ENCODE results near the gene PRSS3.
A peak's percentile ranks its signal among the peaks of the same experiment; 100 is the strongest.
"Not testable (repeated sequence)": the region's sequence is repeated elsewhere in the genome, so short reads cannot be mapped to it uniquely, and the experiment has no call there.

Gene PRSS3

DNA sequence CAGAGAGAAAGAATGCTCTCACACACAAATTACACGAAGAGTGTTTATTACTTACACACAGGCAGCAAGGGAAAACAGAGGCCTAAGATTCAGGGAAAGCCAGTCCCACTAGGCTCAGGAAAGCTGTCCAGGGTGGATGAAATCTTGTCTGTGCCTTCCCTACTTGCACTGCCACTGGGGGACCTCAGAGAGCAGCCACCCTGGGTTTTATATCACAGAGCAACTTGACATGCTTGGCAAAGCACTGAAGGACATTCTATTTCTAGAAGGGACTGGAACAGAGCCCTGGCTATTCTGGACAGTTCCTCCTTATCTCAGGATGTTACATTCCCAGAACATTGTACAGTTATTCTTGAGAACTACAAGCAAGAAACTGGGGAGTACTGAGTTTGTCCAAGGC lies 7.5 kb upstream of the PRSS3 start:
- no peak for DNase-seq

DNA sequence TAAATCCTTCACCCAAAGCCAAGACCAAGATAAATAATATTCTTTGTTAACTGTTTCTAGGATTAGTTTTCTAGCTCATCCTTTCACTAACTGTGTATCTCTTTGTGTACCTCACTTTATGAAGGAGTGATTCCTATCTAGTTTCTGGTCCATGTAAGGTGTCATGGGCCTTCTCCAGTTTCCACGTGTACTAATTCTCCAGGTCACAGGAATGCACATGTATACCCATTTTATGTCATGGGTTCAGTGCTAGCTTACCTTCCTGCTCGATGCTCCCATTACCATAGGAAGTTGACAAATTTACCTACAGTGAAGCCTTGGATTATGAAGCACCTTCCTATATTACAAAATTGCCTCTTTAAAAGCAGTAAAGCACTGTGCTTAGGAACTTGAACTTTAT lies 5.9 kb upstream of the PRSS3 start:
- DNase-seq, result not testable (repeated sequence)

DNA sequence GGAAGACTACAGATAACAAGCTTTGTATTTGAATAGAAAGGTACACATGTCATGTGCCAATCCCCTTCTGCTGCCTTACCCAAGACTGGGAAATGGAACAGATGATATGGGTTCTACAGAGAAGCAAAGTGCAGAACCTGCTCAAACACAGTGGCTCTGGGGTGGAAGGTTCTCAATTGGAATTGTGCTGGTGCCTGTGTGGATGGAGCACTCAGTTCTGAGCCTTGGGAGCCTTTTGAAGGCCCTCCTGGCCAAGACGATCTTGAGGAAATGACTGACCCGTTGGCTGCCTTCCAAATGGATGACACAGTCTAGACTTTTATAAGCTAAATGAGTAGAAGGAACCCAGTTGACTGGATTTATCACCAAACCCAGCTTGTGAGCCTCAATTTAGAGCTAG lies 4.2 kb upstream of the PRSS3 start:
- no peak for DNase-seq

DNA sequence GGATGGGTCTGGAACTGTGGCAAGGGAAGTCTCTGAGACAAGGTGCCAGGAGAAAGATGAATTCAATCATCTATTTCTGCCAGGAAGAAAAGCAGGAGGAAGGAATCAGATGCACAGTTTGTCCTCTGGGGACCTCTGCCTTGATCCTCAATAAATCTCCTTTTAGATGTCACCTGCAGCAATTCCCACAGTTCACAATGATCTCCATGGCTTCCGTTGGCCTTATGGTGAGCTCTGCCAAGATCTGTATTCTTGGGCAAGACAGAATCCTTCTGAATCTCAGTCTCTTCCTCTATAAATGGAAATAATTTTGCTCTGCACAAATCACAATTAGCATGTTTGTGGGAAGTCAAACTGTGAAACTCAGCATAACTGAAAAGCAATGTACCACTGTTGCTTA lies 1.9 kb upstream of the PRSS3 start:
- not testable (repeated sequence) for DNase-seq

DNA sequence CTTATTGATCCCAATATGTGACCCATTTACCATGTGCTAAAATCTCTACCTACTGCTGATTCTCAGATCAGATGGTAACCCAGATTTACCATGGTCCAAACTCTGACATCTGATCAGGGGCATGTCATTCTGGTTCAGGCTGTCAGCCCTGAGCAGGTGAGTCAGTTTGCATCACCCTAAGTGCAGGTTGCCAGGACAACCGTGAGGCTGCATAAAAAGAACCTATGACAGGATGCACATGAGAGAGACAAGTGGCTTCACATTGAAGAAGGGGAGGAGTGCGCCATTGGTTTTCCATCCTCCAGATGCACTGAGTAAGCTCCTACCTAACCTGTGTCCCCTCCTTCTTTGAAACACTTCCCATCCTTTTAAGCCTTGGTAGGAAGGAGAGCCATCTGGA lies 801 bp upstream of the PRSS3 start:
- peak; percentile 50 for DNase-seq

DNA sequence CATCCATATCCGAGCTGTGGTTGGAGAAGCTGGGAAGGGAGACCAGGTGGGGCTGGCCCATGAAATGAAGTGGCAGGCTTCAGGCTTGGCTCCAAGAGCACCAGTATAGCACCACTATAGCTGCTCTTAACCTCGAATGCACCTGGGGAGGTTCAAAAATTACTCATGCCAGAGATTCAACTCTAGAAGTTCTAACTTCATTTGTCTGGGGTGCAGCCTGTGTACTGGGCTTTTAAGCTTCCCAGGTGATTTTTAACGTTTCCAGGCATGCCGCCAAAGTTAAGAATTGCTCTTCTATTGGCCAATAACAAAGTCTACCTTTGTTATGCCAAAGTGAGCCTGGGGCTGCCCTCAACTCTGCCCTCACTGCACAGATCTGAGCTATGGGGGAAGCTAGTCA lies 458 bp downstream of the PRSS3 start:
- peak; percentile 96 for DNase-seq

DNA sequence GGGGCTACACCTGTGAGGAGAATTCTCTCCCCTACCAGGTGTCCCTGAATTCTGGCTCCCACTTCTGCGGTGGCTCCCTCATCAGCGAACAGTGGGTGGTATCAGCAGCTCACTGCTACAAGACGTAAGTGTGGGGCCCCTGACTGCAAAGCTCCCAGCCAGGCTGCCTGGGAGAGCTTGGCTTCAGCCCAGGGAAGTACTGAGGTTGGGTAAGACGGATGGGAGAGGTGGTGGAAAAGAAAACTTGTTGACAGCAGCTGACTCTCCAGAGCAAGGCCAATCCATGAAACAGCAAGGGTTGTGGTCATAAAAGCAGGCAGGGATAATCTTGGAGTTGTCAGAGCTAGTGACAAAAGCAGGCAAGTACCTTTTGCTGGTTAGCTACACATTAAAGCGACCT lies 1.3 kb downstream of the PRSS3 start:
- DNase-seq, result peak; percentile 18

DNA sequence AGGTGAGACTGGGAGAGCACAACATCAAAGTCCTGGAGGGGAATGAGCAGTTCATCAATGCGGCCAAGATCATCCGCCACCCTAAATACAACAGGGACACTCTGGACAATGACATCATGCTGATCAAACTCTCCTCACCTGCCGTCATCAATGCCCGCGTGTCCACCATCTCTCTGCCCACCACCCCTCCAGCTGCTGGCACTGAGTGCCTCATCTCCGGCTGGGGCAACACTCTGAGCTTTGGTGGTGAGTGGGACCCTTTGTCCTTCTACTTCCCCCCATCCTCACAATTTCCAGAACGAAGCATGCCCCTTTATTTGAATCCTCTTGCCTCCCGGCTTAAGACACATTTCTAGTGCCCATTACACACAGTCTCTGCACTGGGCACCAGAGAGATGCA lies 2.5 kb downstream of the PRSS3 start:
- DNase-seq, result no peak

DNA sequence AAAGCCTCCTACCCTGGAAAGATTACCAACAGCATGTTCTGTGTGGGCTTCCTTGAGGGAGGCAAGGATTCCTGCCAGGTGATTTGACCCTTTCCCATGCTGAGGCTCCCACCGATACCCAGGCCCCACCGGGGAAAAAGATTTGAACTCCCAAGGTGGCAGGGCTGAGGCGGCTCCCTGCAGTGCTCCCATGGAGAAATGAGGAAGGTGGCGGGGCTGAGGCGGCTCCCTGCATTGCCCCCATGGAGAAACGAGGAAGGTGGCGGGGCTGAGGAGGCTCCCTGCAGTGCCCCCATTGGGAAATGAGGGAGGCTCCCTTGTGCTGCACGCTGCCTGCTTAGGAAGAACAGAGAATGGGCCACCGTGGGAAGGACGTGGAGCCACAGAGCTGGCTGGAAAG lies 3.2 kb downstream of the PRSS3 start:
- DNase-seq, result no peak

DNA sequence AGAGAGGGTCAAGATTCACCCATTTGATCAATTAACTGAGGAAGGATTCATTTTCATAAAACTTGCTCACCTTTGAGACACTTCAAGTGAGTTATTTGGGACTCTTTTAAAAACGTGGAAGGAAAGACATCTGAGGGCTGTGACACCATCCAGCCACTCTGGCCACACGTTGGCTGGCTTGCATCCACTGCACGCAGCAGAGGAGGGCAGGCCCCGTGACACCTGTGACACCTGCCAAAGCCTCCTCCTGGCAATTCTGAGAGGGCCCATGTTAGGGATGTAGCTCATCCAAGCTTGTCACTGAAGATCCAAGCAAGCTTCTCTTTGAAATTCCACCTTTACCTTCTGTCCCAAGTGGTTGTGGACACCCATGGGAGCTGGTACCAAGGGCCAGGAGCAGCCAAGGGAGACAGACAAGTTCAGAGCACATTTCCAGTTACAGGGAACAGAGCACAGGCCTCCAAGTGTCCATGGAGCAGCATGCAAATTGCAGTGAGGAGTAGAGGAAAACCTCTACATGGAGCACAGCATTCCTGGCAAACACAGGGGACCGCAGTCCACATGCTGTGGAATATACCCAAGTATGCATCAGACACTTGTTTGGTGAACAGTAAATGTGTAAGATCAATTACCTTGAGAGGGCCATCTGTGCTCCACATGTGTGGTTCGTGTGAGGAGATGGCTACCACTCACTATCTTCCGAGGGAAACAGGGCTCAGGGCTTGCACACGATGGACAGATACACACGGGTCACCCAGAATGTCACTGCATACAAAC lies 4.8 kb downstream of the PRSS3 start:
- DNase-seq, result no peak

DNA sequence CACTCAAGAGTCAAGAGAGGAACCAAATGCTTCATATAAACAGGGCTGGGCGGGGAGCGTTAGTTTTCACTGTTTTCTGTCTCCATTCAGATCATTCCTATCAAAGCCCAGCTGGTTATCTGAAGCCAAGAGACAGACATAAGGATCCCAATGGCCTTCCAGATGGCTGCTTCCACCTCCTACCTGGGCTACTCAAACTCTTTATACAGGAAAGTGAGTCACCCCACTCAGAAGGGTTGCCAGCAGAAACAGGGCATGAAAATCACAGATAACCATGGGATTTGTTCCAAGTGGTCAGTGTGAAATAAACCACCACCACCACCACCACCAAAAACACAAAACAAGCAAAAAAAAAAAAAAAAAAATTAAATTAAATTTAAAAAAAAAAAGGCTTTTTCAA lies 5.5 kb downstream of the PRSS3 start:
- DNase-seq, result no peak

DNA sequence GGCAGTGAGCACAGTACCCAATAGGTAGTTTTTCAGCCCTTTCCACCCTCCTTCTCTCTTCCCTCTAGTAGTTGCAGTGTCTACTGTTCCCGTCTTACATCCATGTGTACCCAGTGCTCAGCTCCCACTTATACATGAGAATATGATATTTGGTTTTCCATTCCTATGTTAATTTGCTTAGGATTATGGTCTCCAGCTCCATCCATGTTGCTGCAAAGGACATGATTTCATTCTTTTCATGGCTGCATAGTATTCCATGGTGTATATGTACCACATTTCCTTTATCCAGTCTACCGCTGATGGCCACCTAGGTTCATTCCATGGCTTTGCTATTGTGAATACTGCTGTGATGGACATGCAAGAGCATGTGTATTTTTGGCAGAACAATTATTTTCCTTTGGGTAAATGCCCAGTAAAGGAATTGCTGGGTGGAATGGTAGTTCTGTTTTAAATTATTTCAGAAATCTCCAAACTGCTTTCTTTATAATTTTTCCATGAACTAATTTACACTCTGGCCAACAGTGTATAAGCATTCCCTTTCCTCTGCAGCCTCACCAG lies 6.7 kb downstream of the PRSS3 start:
- not testable (repeated sequence) for DNase-seq

DNA sequence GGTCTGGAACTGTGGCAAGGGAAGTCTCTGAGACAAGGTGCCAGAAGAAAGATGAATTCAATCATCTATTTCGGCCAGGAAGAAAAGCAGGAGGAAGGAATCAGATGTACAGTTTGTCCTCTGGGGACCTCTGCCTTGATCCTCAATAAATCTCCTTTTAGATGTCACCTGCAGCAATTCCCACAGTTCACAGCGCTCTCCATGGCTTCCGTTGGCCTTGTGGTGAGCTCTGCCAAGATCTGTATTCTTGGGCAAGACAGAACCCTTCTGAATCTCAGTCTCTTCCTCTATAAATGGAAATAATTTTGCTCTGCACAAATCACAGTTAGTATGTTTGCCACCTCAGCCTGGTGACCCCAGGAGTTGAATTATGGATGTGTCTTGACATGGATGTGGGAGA lies 8.8 kb downstream of the PRSS3 start:
- not testable (repeated sequence) for DNase-seq

DNA sequence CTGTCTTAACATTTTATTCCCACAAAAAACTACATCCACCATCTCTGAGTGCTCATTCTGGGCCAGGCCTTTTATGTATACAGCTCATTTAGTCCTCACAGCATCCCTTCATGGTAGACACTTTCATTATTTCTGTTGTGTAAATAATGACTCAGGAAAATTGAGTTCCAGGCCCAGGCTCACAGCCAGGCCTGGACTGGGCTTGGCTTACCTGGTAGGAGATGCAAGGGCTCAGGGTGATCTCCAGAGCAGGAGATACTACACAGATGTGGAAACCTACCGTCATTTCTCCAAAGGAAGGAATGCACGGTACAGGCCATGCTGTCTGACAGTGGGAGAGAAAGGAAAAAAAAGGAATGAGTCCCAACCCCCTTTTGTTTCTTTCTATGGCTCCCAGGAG lies 11.8 kb downstream of the PRSS3 start:
- peak; percentile 30 for DNase-seq

DNA sequence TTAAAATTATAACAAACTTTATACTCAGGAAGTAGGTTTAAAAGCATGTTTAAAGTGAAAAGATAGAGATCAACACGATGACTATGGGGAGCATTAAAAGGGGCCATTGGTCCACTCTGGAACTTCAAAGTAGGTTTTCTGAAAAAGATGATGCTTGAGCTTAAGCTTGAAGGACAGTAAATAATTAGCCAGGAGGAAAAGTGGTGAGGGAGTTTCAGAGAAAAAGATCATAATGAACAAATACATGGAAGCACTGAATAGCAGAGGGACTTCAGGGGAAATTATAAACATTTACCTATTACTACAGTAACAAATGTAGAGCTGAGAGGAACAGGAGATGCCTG lies 13.6 kb downstream of the PRSS3 start:
- DNase-seq, result not testable (repeated sequence)

DNA sequence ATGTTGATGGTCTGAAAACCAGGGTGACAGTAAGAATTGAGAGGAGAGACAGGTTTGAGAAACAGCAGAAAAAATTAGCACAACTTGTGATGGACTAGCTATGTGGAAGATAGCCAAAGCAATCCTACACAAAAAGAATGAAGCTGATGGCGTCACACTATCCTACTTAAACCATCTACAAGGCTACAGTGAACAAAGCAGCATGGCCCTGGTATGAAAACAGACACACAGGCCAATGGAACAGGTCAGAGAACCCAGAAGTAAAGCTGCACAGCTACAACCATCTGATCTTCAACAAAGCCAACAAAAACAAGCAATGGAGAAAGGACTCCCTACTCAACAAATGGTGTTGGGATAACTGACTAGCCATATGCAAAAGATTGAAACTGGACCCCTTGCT lies 14.1 kb downstream of the PRSS3 start:
- no peak for DNase-seq

DNA sequence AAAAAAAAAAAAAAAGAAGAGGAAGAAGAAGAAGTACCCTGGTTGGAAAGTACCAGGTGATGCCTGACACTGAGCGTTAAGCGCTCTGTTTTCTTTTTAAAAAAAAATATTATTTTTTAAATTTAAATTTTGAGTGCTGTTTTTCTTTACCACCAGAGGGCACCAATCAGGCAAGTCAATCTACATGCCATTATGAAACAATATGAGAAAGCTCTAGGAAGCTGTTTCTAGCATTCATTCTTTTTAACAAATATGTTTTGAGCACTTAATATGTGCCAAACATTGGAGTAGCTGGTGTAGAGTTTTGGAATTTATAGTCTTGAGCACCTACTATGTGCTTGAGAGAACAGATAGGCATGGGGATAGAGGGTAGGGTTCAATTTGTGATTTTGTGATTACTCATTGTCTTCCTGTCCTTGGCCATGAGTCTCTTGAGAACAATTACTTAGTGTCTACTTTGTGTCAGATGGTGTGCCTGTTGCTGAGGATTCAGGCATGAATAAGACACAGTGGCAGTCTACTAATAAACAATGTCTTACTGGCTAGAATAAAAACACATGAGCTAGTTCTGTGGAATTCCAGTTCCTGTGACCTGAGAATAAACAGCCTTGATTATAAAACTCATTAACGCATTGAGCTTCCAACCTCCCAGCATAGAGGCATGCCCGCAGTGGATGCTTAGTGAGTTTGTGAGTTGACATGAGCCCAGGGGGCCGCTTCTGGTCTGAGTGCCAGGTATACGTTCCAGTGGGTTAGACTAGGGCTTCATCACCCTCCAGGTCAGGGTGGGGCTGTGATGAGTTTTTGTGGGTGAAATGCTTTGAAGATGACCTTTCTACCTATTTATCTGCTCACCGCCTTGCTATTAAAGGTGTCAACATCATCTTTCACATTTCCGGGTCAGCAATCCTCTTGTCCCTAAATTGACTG lies 18.6 kb downstream of the PRSS3 start:
- DNase-seq, result peak; percentile 28

DNA sequence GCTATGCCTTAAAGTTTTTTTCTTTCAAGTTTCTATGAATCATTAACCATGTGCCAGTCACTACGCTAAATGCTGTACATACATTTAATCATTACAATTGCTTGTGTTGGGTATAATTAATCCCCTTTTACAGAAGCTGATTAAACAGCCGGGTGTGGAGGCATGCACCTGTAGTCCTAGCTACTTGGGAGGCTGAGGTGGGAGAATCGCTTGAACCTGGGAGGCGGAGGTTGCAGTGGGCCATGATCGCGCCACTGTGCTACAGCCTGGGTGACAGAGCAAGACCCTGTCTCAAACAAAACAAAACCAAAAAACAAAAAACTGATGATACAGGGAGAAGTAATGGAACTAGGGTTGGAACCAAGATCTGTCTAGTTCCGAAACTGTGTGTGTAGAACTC lies 20.4 kb downstream of the PRSS3 start:
- DNase-seq, result no peak

DNA sequence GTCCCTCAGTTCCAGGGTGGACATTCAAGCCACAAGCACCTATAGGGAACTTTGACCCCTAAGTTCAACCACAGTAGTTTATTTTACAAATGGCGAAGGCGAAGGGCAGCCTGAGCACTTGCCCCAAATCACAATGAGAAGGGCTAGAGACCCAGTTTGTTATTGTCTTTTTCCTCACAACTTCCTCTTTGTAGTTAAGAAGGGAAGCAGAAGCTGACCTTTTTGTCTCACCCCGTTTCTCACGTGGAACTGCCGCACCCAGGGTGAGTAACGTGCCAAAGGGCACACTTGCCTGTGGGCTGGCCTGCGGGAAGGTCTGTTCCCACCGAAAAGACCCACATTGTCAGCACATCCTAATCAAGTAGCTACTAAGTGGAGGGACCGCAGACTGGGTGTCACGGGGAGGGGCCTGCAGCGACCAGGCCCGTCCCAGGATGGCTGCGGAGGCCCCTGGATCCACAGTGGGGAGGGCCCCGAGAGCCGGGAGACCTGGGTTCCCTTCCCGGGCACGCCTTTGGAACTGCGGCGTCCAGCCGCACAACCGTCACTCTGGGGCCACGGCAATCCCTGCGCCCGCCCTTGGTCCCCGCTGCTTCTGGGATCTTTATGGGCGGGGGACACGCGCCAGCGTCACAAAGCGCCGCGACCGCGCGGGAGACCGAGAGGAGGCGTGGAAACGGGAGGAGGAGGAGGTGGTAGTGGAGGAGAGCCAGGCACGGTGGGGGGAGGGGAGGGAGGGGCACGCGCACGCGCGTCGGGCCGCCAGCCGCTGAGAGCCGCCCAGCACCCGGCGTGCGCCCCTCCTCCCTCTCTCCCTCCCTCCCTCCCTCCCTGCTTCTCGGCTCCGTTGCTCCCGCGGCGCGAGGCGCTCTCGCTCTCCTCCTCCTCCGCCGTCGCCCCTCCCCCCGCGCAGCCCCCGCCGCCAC lies 21.2 kb downstream of the PRSS3 start, which contains the start of gene UBE2R2:
Gene UBE2R2 (plus strand): TSS at position 834 of the 926 bp plus-strand sequence. CDS start 598 bp downstream, outside the sequence.
- peak; percentile 91 for DNase-seq

DNA sequence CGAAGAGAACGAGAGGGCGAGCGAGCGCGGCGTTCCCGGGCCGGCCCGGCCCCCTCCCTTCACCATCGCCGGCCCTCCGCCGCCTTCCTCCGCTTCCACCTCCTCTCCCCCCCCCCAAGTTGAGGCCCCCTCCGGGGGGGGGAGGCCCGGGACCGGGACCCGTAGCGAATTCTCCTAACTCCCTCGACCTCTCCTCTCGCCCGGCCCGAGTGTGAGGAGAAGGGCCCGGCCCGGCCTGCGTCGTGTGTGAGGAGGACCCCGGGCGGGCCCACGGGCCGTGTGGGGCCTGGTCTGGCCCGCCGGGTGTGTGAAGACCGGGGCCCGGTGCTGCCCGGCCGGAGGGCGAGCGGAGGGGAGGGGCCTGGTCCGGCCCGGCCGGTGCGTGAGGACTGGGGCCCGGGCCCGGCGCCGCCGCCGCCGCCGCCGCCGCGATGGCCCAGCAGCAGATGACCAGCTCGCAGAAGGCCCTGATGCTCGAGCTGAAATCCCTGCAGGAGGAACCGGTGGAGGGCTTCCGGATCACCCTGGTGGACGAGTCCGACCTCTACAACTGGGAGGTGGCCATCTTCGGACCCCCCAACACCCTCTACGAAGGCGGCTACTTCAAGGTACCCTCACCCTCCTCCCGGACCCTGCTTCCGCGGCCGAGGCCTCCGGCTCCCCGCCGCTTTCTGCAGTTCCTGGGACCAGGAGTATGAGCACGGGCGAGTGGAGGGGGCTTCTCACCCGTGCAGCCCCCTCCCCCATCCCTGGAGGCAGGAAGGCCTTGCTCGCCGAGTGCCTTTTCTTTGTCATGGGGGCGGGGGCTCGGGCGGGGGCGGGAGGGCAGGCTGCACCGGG lies 22.2 kb downstream of the PRSS3 start:
- peak; percentile 24 for DNase-seq

DNA sequence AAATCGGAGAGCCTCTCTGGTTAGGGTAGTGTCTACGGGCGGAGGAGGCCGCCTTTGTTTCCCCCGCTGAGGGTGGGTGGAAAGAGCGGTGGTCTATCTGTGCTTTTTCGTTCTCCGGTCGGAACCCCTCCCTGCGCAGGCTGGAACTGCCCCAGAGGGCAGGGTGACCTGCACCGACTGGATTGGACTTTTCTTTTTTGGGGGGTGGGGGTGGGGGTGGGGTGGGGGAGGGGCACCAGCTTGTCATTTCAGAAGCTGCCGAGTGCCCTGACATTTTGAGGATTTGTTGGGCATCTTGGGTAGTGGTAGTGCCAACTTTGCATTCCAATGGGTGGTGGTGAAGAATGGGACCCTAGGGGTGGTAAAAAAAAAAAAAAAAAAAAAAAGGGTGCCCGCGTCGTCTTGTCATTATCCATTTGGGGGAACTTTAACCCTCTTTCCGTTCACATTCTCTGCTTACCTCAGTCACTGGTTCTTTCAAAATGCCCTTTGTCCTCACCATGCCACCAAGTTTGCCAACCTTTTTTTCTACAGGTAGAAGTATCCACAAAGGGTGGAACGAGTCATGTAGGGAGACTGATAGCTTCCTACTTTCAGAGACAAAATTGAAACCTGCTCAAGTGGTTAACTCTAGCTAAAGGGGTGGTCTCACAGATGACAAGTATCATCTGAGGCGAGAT lies 22.9 kb downstream of the PRSS3 start:
- peak; percentile 32 for DNase-seq
